ENCODE measurements around the gene FSTL1.

Gene FSTL1

DNA sequence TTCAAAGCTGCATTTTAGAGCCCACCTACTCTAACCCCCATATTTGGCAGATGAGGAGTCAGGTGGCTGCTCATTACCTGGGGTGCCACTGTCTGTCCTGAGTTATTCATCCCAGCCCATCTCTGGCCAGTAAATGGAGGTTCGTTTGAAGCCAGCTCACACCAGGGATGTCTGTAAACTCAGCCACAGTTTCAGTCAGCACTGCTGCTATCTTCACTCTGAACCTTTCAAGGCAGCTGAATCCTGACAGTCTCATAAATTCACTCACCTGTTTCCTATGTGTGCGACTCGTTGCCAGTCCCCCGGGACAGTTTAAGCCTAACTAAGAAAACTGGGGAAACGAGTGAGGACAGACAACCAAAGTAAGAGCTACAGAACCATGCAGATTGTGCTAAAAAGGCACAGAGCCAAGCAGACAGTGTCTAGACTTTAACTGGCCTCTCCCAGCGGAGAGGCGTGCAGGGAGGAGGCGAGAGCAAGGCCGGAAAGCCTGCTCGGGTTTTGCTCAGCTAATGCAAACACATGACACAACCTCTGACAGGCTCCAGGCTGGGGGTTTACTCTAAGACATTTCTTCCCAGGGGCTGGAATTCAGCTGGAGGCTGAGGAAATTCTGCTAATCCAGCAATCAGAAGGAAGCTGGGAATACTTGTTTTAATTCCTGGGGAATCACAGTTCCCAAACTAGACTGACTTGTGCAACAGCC, 12.0 kb downstream of the FSTL1 start:
- no peak for DNase-seq

DNA sequence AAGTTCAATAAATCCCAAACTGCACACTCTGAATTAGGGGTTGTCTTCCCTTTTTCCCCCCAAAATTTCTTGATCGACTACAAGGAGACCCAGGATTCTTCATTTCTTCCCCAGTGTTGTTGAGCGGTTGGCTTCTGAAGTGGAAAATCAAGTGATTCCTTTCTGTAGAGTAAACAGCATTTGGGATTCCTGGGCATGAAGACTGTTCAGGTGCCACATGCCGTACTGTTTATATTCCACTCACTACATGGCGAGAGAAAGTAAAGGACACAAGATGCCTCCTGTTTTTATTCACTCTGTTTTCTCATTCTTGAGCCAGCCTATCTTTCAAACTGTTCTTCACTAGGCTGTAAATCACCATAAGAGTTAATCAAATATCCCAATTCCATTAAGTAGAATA, 12.6 kb downstream of the FSTL1 start:
- no peak for DNase-seq

DNA sequence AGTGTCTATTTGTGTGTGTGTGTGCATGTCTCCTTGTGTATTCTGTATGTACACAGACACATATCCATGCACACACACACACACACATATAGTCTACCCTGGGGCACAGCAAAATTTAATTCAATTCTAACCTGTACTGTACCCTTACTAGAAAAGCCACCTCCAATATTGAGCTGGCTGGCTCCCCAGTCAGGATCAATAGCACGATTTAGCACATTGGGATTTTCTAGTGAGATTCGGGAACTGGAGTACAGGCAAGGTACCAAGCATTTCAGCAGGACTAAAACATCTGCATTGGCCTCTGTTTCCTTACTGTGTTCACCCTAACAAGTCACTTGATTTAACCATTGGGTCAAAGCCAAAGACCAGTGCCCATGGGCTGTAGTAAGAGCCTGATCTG, 13.2 kb downstream of the FSTL1 start:
- DNase-seq = no peak

DNA sequence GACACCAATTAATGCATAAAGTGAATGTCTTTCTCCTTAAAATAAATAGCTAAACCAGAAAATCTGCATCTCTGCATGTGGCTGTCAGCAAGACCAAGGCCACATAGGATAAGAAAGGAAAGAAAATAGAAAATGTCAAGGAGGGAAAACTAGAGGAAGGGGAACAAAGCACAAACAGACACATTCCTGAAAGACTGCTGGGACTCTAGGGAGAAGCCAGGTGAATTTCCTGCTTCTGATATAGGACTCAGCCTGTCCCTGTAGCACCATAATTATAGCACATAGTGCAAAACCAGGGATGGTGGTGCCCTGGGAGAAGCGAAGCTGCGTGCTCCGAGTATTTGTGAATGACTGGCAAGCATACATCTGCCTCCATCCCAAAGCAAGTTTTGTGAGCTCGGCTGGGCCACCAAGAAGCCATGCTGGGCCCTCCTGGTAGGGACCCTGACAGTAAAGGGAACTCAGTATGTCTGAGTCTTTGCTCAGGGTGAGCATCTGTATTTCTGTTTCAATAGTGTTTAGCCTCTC, 14.2 kb downstream of the FSTL1 start:
- no peak for DNase-seq

DNA sequence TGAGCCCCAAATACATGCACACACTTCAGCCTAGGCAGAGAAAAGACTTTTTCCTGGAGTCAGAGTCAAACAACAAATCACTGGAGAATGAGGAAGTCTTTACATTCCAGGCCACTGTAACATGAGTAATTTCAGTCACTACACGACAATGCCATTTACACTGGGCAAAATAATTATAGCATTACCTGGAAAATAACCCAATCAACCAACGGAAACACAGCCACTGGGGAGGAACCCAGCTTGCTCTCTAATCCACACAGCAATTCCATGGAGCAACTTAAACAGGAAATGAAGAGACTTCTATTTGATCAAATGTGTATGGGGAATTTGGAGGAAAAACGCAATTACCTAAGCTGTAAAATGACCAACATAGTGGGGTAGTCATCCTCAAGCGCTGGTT, 15.2 kb downstream of the FSTL1 start:
- no peak for DNase-seq

DNA sequence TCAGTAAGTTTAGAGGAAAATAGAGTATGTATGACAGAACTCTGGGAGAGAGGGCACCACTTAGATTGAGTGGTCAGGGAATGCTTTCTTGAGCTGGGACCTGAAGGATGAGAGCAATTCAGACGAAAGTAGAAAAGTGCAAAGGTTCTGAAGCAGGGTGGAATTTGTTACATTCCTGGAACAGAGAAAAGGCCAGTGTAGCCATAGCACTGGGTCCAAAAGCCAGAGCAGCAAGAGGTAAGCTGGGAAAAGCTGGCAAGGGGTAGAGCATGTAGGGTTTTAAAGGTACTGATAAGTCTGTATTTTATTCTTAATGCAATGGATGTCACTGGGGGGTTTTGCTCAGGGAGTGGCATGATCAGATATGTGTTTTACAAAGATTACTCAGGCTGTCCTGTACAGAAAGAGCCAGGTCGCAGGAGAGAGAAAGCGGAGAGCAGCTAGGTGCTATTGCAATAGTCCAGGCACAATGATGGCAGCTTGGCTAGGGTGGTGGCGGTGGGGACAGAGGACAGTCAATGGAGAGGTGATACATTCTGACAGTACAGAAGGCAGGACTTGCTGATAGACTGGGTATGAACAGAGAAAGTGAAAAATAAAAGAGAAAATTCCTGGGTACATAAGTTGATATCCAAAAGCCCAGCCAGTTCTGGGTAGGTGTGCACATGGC, 17.0 kb downstream of the FSTL1 start:
- no peak for DNase-seq

DNA sequence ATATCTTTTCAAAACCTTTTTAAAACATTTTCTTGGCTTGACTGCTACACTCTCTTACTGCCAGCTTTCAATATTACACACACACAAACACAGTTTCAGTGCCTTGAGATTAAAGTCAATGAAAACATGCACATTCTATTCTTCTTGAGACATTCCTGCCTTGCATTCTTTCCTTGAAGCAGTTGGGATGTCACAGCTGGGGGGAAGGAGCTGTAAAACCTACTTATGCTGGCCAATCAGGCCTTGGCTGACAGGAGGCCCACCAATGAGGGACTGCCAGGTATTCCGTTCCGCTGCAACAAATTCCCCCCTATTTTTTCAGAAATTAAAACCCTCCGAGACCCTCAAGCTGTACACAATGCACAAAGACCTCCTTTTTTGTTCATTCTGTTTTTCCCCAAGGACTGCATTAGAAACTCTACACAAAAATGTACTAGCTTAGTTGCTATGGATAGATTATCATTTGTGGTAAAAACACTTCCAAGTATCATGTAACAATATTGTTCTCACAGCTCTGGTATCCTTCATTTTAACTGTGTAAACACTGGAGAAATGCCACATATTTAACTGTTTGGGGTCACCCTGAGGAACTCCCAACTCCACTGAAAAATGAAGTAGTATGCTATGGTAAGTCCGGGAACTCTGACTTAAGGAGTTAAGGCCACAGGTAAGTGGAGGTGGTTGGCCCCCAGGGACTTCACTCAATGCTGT, 18.5 kb downstream of the FSTL1 start:
- no peak for DNase-seq

DNA sequence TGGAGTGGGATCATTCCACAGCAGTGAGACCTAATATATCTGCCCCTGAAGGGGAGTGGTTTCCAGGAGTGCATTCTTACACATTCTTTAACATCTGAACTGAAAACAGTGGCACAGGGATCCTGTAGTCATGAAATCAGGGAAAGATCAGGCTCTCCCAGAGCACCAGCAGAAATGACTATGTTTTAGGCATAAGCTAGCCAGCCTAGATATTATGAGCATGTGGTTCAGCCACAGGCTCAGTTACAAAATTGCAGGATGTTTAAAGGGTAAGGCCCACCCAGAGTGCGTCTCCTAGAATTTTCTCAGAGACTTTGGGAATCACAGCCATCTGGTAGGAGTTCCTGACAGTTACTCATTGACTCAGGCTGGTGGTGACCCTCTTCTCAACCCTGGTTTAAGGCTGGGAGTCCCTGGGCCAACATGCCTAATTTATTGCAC, 20.9 kb downstream of the FSTL1 start:
- DNase-seq = no peak

DNA sequence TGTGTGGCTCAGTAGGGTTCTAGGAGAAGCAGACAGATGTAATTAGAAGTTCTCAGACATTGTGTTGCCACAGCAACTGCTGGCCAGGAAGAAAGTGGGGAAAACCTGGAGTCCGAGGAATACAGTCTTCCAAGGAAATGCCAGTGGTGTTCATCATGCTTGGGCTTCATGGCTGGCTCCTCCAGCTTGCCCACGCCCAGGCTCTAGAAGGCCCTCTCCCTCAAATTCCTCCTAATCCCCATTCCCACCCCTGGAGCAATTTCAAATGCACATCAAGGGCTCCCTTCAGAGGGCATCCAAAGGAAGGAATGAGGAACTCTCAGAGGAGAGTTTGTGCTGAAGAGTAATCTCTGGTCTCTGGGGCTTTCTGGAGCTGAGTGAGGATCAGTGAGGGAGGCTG, 21.9 kb downstream of the FSTL1 start:
- no peak for DNase-seq

DNA sequence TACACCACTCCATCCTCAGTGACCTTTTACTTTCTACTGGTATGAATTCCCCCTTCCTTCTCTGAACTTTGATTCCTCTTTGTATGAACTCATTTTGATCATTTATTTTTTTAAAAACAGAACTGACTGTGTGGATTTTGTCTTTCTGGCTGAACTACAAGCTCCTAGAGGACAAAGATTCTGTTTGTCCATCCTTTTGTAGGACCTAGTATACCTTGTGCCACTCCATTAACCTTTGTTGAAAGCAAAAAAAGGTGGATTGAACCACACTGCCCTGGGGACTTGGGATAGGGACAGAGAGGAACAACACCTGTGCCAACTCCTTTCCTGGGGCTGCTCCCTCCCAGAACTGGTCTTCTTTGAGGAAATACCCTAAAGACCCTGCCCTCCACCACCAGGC, 23.6 kb downstream of the FSTL1 start:
- no peak for DNase-seq

DNA sequence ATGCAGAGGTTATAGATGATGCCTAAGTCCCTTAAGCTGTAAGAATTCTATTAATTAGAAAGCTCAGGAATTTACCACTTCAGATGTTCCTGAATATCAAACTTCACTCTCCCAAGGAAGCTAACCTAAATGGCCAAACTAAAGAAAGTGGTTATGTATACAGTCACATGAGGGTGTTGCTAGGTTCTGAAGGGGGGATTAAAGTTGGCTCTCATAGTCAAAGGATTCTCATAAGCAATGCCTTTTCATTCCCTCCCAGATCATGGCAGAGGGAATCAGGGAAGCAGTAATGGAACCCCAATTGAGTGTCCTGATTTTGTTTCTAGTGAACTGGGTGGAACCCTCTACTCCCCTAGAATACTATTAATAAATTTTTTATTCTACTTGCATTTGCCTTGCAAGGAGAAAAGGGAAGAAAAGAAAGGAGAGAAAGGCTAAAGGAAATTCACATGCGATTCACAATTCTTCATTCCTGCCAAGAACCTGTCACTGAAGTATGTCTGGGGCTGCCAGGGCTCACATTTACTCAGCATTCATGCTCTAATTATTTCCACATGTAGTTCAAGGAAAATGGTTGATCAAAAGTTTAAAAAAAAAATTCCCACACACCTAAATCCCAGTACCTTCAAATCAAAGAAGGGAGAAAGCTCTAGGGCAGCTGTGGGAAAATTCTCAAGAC, 25.1 kb downstream of the FSTL1 start:
- DNase-seq = no peak

DNA sequence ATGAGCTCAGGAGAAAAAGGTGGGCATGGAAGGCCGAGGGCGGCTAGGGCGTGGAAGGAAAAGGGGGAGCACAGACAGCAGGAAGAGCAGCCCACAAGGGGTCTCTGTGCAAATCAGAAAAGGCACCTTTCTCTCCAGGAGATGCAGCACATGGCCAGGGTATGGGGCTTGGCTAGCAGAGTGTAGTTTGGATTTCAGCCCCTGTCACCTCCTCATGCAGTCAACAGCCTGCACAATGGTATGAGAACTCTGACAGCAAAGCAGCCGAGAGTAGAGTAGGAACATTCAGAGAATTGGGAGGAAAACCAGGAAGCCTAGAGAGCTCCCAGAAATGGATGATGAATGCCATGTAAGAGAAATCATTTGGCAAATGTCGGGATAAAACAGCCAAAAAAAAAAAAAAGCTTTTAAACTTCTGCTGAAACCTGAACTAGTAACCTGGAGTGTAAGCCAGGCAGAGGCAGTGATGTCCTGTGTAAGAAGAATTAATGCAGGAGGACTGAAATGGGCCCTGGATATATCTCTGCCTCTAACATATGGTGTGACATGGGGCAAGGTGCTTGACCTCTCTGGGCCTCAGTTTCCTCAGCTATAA, 25.7 kb downstream of the FSTL1 start:
- DNase-seq = no peak

DNA sequence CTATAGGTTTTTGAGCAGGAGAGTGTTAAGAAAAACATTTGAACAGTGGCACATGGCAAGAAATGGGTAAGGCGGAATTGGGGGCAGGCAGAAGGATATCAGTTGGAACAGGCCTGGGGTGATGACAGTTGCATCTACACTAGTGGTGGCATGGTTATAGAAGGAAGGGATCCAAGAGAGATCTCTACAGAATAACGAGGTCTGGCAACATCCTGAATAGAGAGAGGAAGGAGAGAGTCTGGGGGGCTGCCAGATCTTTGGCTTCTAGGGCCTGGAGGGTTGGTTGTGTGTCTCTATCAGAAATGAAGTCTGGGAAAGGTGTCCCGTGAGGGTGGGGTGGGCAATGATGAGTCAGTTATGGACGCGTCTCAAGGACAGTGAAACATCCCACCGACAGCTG, 26.3 kb downstream of the FSTL1 start:
- DNase-seq = no peak

DNA sequence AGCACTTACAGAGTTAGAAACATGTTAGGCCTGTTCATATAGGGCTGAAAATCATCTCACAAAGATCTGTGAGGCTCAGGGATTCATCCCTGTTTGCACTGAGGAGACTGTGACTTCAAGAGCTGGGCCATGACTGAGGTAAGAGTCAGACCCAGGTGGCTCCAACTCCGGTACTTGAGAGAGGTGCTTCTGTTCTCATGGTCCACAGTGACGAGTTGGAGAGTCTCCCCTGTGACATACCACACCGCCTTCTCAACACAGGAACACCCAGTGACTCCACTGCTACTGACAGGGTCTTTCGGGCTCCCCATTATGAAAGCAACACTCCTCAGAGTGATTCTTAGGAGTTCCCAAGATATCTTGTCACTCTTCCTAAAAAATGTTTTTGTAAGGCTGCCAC, 27.4 kb downstream of the FSTL1 start:
- no peak for DNase-seq

DNA sequence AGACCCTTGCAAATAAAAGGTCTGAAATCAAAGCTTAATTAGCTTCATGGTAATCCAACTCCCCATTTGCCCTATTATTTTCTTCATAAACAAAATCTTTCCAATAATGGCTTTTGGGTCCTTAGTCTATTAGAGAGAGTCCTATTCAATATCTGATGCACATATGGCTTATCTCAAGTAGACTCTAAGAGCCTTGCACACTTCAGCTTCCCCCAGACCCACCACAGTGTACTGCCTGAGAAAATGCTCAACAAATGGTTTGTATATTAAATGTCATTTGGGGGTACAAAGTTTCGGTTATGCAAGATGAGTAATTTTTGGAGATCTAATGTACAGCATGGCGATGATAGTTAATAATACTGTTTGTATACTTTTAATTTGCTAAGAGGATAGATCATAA, 28.9 kb downstream of the FSTL1 start:
- DNase-seq = no peak

DNA sequence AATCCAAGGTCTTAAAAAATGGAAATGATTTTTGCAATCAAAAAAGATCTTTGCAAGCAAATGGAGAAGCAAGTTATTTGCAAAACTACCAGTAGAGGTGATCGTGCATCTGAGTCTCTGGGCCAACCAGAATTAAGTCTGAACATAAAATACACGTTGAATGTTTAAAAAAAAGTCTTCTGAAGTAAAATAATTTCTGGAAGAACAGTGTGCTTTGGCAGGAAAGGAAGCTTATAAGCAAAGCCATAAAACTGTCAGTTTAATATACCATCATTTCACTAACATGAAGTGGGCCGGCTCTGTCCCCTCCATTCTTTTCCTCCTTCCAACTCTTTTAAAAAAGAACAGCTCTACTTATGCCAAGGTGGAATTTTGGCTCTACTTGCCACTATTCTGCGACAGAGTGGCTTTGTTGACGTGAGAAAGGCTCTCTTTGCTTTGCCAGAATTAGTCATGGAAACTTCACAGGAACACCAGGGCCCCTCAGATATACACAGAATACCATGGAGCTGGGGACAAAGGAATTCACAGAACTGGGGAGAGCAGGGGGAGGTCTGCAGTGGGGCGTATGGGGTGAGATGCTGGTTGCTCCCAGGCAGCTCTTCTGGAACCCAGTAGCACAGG, 29.8 kb downstream of the FSTL1 start:
- DNase-seq = no peak

DNA sequence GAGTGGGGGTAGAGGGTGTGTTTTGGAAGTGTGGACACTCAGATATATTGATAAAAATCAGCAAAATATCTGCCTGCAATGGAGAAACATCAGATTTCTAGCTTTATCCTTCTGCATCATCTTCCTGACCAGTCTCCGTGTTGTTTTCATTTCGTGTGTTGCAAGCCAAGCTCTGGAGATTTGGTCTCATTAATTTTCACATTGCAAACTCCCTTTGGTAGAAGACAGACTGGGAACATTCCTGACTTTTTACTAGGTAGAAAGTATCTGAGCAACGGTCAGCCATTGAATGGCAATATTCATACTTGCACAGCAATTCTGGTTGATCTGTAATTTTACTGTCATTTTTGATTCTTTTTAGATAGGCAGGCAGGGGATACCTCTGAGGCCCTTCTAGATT, 30.4 kb downstream of the FSTL1 start:
- no peak for DNase-seq

DNA sequence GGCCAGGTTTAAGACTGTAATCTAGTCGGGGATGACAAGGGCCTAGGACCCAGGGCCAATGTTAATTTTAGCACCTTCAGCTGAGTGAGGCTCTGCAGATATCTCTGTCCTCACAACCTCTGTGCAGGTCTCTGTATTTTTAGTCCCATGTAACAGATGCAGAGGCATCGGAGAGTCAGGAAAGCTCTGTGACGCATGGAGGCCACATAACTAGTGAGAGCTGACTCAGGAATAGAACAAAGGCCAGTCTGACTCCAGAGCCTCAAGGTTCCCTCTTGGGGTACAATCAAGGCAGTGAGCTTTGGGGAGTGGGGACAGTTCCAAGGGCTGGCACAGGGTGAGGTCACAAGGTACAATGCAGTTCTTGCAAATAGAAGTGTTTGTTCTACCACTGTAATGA, 31.0 kb downstream of the FSTL1 start:
- no peak for DNase-seq

DNA sequence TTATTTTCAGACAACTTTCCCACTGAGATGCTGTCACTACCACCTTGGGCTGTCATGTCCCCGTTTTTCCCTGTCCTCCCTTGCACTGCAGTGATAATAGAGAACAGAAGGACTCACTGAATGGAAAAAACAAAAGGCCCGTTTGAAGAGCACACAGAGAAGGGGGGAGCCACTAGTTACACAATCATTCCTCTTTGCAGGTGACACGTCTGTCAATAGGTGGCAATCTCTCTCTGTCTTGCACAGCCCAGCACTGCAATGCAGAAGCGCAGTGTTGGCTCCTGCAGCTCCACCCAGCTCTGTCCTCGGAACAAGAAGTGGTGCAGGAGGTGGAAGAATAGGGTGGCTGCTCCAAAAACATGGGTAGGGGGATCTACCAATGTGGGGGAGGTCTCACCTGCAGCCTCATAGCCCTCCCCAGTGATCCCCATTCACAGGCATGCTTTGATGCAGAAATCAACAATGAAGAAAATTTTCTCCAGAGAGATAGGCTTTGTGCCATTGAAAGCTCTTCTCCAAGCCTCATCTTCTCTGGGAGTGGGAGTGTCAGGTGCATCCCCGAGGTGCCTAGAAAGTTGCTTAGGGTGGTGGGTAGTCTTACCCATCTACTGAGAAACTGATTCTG, 31.8 kb downstream of the FSTL1 start:
- DNase-seq = peak in 3 of 4 experiments; percentile 27 to 40 (median 27)

DNA sequence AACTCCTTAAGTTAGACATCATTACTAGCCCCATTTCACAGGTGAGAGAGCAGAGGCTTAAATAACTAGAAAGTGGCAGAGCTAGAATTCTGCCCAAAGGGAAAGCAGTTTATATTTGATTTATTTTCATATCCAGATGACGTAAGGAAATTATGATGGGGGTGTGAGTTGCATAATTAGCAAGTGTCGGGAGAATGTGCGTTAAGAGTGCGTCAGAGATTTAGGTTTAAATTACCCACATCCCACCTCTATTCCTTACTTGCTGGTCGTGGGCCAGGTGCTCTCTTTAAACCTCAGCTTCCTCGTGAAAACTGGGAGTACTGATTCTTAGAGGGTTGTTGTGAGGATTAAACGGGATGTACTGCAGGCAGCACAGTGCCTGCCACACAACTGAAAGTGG, 32.3 kb downstream of the FSTL1 start:
- DNase-seq = no peak

DNA sequence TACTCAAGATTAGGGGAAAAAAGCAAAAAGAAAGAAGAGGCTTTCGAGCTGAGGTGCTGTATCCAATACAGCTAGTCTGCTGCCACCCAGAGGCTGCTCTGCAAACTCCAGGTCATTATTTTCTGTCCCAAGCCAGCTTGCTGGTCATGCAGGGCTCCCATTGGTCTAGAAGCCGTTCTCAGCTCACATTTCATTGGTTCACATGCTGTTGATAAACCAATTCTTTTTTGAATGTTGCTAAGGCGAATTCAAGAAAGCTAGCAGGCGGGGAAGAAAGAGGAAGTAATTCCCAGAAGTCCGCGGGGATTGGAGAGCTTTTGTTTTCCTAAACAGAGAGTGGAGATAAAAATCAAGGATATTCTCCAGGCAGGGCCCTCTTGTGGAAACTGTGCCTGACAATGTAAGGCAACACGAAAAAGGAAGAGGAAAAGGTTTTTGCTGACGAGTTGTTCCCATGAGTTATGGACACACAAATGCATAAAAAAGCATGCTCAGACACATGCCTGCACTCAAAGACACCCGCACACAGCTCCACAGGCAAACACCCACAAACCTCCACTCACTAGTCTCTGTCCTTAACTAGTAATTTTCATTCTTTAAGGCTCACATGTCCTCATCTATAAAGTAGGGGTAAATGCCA, 33.4 kb downstream of the FSTL1 start:
- DNase-seq = peak; percentile 95 to 97 (median 96)

Measured in suppressor macrophage (primary cell).